GM21423 (cell line): ENCODE measurements around the gene RDH8.

Experiments
- ATAC-seq: cut with Tn5 transposase; IDR thresholded peaks from one replicate; pipeline ENCODE4 v1.9.1; 2021; ENCODE audit warnings: mild to moderate bottlenecking, moderate library complexity; ENCODE audit not compliant: unreplicated experiment

Gene RDH8, protein sequence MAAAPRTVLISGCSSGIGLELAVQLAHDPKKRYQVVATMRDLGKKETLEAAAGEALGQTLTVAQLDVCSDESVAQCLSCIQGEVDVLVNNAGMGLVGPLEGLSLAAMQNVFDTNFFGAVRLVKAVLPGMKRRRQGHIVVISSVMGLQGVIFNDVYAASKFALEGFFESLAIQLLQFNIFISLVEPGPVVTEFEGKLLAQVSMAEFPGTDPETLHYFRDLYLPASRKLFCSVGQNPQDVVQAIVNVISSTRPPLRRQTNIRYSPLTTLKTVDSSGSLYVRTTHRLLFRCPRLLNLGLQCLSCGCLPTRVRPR

DNA sequence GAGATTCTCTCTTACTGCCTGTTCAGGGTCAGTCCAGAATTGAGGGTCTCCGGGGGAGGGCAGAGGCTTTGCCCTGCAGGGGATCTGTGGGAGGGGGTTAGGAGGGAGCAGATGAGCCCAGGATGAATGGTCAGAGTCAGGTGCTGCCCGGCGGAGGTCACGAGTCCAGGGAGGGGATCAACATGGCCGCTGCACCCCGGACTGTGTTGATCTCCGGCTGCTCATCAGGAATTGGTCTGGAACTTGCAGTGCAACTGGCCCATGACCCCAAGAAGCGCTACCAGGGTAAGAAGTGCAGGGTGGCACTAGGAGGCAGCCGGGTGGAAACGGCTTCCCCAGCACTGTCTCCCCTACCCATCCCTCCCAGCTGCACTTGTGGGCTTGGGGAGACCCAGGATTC is at the start of gene RDH8:
Gene RDH8 (plus strand): TSS at position 168 of the 400 bp plus-strand sequence. CDS start 15 bp downstream, at position 183.
- no peak for ATAC-seq

DNA sequence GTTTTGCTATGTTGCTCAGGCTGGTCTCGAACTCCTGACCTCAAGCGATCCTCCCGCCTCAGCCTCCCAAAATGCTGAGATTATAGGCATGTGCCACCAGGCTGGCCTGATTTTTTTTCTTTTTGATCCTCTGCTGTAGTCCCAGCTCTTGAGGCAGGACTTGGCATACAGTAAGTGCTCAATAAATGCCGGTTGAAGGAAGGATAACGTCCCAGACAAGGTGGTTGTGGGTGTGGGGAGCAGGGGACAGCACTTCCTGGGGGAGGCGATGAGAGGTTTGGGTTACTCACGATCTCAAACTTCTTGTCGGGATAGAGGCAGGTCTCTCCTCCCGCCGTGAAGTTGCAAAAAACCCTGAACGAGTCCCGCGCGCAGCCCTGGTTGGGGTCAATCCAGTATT is 47.3 kb upstream of the RDH8 start:
- ATAC-seq, result no peak

DNA sequence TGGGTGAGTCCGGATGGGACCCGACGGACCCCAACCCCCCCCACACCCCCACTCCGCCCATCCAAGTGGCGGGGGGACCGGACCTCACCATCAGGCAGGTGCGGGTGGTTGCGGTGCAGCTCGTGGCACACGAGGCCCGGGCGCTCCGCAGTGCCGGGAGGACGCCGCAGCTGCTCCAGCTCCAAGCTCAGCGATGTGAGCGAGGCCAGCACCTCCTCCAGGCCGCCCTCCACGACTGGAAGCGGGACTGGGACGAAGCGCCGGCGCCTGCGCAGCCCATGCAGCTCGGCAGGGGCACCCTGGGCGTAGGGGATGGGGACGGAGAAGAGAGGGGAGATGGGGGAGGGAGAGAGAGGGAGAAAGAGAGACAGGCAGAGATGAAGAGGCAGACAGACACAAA is 46.8 kb upstream of the RDH8 start:
- ATAC-seq, result no peak

DNA sequence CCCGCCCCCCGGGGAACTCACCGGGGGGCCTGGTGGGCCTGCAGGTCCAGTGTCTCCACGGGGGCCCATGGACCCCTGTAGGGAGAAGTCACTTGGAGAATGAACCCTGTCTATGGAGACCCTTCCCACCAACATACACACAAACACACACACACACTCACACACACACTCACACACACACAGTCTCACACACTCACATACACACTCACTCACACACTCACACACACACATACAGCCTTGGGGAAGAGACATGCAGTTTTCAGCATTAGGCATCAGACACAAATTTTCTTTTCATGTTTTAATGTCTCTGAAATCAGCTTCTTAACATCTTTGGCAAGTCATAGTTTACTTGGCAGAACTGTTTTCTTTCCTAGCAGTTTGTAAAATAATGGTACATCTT is 46.0 kb upstream of the RDH8 start:
- ATAC-seq, result no peak

DNA sequence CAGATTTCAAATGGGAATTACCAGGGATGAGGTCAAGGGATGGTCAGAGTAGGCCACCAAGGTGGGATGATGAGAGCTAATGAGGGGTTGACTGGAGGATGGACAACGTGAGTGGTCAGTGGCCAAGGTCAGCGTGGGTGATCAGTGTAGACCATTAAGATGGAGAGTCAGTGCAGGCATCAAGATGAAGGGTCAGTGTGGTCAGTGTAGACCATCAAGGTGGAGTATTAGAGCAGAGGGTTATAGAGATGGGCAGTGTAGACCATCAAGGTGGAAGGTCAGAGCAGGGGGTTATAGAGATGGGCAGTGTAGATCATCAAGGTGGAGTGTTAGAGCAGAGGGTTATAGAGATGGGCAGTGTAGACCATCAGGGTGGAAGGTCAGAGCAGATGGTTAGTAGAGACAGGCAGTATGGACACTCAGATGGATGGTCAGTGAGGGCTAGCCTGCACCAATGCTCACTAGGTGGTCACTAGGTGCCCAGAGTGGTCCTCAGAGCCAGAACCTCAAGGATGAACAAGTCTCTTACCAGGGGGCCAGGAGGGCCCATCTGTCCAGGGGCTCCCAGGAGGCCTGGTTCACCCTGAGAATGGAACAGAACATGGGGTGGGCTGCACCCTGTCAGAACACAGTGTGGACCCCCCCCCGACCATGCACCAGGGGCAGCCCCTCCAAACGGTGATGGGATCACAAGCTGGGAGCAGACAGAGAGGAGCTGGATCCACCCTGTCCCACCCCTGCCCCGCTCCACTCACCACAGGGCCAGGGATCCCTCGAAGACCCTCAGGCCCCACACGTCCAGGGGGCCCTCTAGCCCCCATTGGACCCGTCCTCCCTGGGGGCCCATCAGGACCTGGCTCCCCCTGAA is 44.2 kb upstream of the RDH8 start:
- ATAC-seq, result no peak

DNA sequence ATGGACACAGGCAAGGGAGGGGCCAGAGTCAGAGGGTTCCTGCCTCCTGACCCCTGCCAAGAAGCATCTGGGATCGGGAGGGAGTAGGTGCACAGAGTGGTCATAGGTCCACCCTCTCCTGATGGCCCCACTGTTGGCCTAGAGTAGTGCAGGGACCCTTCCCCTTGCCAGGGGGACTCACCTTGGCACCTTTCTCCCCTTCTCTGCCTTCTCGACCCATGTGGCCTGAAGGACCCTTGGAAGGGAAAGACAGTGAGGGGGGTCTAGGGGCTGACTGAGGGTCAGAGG is 43.7 kb upstream of the RDH8 start:
- no peak for ATAC-seq

DNA sequence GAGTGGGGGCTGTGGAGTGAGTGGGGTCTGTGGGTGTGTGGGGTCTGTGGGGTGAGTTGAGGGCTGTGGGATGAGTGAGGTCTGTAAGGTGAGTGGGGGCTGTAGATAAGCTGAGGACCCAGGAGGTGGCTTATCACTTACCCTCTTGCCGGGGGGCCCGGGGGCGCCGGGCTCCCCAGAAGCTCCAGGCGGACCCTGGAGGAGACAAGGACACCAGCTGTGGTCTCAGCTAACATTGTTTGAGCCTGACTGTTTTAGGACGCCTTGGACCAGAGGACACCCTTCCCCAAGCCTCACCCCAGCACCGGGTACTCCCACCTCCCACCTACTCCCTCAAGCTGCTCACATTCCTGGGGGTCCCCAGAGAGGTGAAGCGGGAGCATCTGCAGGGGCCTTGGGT is 42.8 kb upstream of the RDH8 start:
- ATAC-seq, result no peak

DNA sequence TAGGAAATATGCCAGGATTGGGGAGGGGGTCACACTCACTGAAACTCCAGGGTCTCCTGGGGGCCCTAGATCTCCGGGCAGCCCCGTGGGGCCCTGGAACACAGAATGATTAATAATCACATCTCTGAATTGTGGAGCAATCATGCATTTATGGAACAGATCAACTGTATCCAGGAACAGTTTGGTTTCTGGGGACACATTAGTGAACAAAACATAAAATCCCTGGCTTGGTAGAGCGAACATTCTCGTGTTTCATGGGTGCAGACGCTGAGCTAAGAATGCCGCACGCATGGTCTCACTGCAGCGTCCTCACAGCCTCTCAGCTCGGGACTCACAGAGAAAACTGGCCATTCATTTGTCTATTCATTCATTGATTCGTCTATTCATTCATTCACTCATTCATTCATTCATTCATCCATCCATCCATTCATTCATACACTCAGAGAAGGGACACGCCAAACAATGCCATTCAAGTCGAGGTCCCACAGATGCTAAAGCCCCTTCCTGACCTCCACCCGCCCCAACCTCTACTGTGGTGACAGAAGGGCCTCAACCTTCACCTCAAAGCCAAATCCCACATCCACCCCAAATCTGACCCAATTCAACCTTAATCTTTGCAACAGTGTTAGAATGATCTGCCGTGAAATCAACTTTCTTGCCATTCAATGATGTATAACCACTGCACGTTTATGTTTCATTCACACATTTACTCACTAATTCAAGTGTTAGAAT is 42.0 kb upstream of the RDH8 start:
- ATAC-seq, result no peak

DNA sequence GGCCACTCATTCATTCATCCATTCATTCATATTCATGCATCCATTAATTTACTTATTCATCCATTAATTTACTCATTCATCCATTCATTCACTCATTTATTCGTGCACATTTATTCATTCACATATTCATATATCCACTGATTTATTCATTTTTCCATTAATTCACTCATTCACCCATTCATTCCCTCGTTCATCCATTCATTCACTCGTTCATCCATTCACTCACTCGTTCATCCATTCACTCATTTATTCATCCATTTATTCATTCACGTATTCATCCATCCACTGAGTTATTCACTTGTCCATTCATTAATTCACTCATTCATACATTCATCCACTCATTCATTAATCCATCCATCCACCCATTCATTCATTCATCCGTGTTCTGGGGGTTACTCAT is 41.2 kb upstream of the RDH8 start:
- ATAC-seq, result no peak

DNA sequence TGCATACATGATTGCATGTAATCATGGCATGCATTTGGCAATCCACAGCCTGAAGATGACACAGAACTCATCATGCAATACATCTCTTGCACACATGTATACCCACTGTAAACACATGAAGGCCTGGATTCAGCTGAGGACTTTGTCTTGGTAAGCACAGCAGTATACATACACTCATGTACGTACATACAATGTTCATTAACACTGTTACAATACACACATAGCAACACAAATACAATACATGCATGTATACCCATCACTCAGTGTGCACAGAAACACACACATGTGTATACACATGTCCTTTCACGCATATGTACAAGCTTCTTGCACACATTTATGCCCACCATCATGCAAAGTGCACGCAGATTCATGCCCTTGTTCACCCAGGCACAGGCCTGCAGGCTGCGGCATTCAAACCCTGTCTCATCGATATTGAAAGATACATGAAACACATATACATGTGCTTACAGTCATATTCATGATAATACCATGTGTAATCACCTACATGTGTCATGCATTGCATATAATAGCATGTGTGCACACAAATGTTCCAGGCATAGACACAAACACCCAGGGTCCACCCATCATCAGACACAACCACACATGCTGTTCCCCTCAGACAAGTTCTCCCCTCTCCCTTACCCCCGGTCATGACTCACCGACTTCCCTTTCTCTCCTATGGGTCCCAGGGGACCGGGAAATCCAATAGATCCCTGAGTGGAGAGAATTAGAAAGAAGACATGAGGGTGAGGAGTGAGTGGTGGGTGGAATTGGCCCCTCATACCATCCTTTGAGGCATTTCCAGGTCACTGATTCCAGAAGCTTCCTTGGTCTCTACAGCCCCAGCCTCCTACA is 31.6 kb upstream of the RDH8 start:
- ATAC-seq, result no peak

DNA sequence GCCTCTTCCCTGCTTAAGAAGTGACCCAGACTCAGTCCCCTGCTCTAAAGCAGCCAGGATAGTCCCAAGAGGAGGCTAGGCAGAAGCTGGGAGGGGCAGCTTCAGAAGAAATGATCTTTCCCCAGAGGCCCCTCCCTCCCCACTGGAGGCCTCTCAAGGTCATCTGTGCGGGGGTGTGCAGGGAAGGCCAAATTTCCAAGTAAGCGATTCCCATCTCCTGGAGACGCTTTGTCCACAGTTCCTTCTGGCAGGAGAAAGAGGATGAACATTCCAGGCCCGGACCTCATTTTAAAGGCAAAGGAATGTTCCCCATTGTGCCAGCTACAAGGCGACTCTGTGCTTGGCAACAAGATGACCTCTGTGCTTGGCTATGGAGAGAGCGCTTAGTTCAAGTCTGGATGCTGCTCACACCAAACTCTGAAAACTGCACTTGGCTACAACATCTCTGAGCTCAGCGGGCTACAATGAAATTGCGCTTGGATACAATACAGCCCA is 26.4 kb upstream of the RDH8 start:
- no peak for ATAC-seq

DNA sequence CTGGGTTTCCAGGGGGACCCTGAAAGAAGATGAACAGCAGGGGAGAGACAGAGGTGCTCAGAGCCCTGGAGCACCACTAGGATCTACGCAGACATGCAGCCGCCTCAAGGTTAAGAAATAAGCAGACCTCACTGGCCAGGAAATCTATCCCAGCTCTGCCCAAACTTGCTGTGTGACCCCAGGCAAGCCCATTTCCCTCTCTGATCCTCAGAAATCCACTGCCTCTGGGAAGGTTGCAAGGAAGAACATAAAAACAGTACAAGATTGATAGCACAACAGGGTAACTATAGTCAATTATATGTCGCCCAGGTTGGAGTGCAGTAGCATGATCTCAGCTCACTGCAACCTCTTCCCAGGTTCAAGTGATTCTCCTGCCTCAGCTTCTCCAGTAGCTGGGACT is 23.8 kb upstream of the RDH8 start:
- ATAC-seq, result no peak

DNA sequence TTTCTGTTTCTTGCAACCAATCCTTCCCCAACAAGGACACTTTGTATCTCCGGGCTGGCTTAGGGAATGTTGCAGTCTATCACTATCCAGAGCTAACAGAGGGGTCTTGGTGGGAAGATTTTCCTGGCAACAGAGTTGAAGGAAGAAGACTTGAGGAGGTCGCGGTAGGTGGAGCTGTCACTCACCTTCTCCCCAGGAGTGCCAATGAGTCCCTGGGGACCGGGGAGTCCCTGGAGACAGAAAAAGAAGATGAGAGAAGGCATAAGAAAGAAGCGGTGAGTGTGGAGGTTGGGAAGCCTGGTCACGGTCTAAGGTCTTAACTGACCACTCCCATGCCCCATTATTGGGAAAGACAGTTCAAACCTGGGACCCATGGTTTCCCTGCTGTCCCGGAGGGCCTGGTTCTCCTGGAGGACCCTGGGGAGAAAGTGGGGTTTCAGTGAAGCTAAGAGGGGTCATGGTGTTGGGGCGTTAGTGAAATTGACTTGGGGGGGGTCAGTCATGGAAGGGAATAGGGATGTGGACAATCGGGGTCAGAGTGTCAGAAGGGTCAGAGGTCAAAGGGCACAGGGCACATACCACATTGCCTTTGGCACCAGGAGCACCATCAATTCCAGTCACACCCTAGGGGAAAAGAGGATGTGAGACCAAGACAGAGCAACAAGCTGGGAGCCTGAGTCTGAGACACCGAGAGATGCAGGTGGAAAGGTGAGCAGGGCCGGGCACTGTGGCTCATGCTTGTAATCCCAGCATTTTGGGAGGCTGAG is 21.7 kb upstream of the RDH8 start:
- ATAC-seq, result no peak

DNA sequence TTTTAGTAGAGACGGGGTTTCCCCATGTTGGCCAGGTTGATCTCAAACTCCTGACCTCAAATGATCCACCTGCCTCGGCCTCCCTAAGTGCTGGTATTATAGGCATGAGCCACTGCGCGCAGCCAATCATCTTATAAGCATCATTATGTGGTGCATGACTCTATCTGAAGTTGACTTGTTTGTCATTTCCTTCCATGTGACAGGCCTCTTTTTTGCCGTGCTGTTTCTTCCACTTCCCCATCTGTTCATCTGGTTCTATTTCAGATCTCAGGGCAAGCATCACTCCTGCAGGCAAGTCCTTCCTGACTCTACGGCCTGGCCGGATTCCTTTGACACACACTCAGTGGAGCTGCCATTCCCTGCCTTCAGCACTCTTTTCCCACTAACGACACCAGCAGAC is 18.2 kb upstream of the RDH8 start:
- no peak for ATAC-seq

DNA sequence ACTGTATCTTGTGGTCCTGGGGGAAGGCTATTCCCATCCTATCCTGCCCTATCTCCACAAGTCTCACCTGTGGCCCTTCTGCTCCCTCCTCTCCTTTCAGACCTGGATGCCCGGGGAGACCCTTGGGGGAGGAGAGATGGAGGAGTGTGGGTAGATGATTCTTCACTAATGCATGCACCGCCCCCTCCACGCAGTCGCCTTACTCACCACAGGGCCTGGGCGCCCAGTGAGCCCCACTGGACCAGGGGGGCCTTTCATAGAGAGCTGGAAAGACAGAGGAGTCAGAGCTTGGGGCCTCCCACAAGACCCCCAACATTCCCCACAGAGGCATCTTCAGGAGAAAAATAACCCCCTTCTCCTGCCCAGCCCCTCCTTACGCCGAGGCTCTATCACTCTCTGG is 17.3 kb upstream of the RDH8 start:
- ATAC-seq, result no peak

DNA sequence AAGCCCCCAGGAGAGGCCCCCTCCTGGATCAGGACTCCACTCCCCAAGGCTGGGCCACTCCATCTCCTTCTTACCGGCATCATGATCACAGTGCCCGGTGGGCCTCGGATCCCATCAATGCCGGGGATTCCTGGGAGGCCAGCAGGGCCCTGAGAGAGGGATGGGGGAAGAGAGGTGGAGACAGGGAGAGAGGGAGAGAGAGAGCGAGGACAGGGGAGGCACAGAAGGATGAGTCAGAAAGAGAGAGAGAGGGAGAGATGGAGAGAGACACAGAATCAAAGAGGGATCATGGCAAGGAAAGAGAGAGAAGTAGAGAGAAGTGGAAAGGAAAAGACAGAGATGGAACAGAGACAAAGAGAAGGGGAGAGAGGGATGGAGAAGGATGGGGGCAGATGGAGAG is 16.7 kb upstream of the RDH8 start:
- ATAC-seq, result no peak

DNA sequence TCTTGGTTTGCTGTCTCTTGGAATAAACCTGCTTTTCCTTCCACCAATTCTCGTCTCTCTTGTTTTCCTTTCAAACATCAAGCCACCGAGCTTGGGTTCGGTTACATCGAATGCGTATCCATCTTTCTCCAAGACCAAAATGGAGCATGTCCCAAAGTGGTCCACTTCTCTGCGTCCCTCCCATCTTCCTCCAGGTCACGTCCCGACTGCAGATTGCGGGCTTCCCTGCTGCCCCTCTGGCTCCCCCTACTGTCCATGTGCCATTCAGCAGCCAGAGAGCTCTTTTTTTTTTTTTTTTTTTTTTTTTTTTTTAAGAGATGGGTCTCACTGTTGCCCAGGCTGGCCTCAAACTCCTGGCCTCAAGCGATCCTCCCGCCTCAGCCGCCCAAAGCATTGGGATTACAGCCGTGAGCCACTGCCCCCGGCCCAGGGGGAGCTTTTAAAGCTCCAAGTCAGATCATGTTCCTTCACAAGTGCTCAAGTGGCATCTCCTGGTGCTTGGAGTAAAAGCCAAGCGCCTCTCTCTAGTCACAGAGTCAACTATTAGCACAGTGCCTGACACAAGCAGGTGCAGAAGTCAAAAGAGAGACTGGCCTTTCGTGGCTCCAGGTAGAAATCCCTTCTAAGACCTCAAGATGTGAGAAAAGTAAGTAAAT is 13.0 kb upstream of the RDH8 start:
- ATAC-seq, result no peak

DNA sequence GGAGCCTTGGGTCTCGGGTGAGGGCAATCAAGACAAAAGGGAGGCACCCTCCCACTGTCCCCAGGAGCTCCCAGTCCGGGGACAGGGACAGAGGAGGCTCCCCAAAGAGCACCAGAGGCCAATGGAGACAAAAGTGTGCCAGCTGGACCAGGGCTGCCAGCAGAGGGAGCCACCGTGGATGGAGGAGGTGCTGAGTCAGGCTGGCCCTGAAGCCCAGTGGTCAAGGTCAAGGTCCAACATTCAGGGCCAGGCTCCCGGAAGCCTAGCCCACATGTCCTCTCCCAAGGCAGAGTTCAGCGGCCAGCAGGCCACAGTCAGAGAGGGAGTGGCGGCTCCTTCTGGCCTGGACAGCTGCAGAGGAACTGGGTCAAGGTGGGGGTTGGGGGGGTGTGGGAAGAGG is 11.4 kb upstream of the RDH8 start:
- no peak for ATAC-seq

DNA sequence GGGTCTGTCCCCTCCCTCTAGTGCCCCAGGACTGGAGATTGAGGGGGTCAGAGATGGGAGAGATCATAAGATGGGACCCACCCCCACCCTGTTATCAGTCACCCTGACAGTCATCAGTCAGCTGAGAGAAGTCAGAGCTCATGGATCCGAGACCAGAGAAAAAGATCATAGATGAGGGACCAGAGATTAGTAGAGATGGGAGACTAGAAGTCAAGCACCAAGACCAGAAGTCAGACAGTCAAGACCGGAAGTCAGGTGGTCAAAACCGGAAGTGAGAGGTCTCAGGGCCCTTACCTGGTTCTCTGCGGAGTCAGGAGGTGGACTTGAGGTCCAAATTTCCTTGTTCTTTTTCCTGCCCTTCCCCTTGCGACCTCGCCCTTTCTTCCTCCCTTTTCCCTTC is 10.0 kb upstream of the RDH8 start:
- no peak for ATAC-seq

DNA sequence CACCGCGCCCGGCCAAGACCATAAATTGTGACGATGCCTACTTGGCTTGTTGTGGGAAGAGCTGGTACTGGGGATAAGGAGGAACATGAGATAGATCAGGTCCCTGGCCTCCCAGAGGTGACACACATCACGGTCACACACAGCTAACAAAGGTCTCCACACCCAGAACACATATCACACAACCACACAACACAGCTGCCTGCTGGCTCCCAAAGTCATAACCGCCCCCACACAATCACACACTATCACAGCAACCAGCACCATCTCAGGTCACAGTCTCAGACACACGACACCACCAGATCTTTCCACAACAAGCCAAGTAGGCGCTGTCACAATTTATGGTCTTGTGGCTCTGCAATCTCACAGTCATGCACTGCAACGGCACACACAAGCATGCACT is 8.7 kb upstream of the RDH8 start:
- no peak for ATAC-seq
